Measurements from ENCODE around the gene BCAR1.

GRCh38 chr16:75179208-75179607, 72.2 kb downstream of the BCAR1 start:
- TF ChIP-seq GATA2 (IDR thresholded peaks at IDR 0.05; ENCODE audit: low read depth, low read length), result no peak
- TF ChIP-seq GATA3 (IDR thresholded peaks at IDR 0.05; ENCODE audit: low read depth, low read length), result no peak
